ENCODE measurements around the gene CHMP2B. TPM values are rescaled to one million over a fixed set of nuclear protein-coding genes. Genes with fewer than 3 reads are reported as not detected.
"Not testable (repeated sequence)": the region's sequence is repeated elsewhere in the genome, so short reads cannot be mapped to it uniquely, and the experiment has no call there.

Gene CHMP2B
- total and polyA plus RNA-seq, 2 donors (not counting 1 experiment from before 2014, with no cell fraction given), result 20.6 to 46.2 TPM

DNA sequence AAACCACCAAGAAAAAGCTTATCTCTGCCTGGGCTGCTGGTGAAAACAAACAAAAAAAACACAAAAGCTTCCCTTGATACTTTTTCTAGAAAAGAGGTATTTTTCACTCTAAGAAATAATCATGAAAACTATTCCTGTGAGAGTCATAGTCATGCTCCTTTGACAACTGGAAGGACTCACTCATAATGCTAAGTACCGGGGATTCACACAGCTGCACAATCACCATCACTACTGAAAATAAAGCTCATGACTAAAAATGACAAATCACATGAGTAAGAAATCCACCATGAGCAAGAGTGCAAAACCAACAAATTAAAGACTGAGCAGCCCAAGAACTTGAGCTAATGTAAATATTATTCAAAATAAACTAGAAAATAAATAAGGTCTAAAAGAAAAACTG lies 59.9 kb downstream of the CHMP2B start:
- Histone ChIP-seq H3K27ac (ENCODE audit: insufficient read depth, low read length) (no peak overlapping the region), H3K27me3 (ENCODE audit: control insufficient read depth, insufficient read depth, low read length) (no peaks in the 10 kb centered on the region), H3K4me3 (replicated peaks in 1 of 4; ENCODE audit: control extremely low read depth in 1 of 4, insufficient read depth in 1 of 4, low read depth in 3 of 4, low read length in 4 of 4) (no peak overlapping the region), H3K9ac (ENCODE audit: insufficient read depth, low read length) (no peak overlapping the region), H3K79me2 (ENCODE audit: control insufficient read depth, insufficient read depth, low read length) (no peaks in the 10 kb centered on the region), H3K36me3 (ENCODE audit: control insufficient read depth, insufficient read depth, low read length) (no peaks in the 10 kb centered on the region), H2AFZ (ENCODE audit: low read length) (no peak overlapping the region), H3K4me2 (ENCODE audit: extremely low read depth, insufficient read depth, low read length) (no peak overlapping the region), H3K4me1 (ENCODE audit: control insufficient read depth, extremely low read depth, insufficient read depth, low read length) (no peaks in the 10 kb centered on the region), H4K20me1 (ENCODE audit: control insufficient read depth, extremely low read depth, insufficient read depth, low read length) (no peaks in the 10 kb centered on the region), H3K9me3 (ENCODE audit: control insufficient read depth, insufficient read depth, low read depth, low read length) (no peaks in the 10 kb centered on the region)
- TF ChIP-seq EZH2 (IDR thresholded peaks at IDR 0.05; ENCODE audit: low read length, missing control alignments), result no peak
- TF ChIP-seq, protein P1, sequence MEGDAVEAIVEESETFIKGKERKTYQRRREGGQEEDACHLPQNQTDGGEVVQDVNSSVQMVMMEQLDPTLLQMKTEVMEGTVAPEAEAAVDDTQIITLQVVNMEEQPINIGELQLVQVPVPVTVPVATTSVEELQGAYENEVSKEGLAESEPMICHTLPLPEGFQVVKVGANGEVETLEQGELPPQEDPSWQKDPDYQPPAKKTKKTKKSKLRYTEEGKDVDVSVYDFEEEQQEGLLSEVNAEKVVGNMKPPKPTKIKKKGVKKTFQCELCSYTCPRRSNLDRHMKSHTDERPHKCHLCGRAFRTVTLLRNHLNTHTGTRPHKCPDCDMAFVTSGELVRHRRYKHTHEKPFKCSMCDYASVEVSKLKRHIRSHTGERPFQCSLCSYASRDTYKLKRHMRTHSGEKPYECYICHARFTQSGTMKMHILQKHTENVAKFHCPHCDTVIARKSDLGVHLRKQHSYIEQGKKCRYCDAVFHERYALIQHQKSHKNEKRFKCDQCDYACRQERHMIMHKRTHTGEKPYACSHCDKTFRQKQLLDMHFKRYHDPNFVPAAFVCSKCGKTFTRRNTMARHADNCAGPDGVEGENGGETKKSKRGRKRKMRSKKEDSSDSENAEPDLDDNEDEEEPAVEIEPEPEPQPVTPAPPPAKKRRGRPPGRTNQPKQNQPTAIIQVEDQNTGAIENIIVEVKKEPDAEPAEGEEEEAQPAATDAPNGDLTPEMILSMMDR (conservative IDR thresholded peaks at IDR 0.05 in 1 of 2, IDR thresholded peaks at IDR 0.05 in 1 of 2; ENCODE audit: low read depth in 1 of 2, low read length in 2 of 2), result no peak
- peak; percentile 18 to 44 for DNase-seq (ENCODE audit: low read depth in 2 of 2)

GRCh38 chr3:87288446-87288845 lies 61.3 kb downstream of the CHMP2B start:
- no peak for DNase-seq (ENCODE audit: low read depth in 2 of 2)
- no peak overlapping the region for H3K9ac ChIP-seq (ENCODE audit: insufficient read depth, low read length)
- no peaks in the 10 kb centered on the region for H3K27me3 ChIP-seq (ENCODE audit: control insufficient read depth, insufficient read depth, low read length)
- no peaks in the 10 kb centered on the region for H4K20me1 ChIP-seq (ENCODE audit: control insufficient read depth, extremely low read depth, insufficient read depth, low read length)
- no peak overlapping the region for H2AFZ ChIP-seq (ENCODE audit: low read length)
- H3K79me2 ChIP-seq (ENCODE audit: control insufficient read depth, insufficient read depth, low read length), result no peaks in the 10 kb centered on the region
- no peaks in the 10 kb centered on the region for H3K4me1 ChIP-seq (ENCODE audit: control insufficient read depth, extremely low read depth, insufficient read depth, low read length)
- no peaks in the 10 kb centered on the region for H3K9me3 ChIP-seq (ENCODE audit: control insufficient read depth, insufficient read depth, low read depth, low read length)
- no peaks in the 10 kb centered on the region for H3K36me3 ChIP-seq (ENCODE audit: control insufficient read depth, insufficient read depth, low read length)
- no peak for TF ChIP-seq EZH2 (IDR thresholded peaks at IDR 0.05; ENCODE audit: low read length, missing control alignments)
- TF ChIP-seq, protein P1 (conservative IDR thresholded peaks at IDR 0.05 in 1 of 2, IDR thresholded peaks at IDR 0.05 in 1 of 2; ENCODE audit: low read depth in 1 of 2, low read length in 2 of 2), result no peak
- H3K27ac ChIP-seq (ENCODE audit: insufficient read depth, low read length), result no peak overlapping the region
- H3K4me2 ChIP-seq (ENCODE audit: extremely low read depth, insufficient read depth, low read length), result no peak overlapping the region
- no peak overlapping the region for H3K4me3 ChIP-seq (replicated peaks in 1 of 4; ENCODE audit: control extremely low read depth in 1 of 4, insufficient read depth in 1 of 4, low read depth in 3 of 4, low read length in 4 of 4)

GRCh38 chr3:87298111-87298718 lies 71.1 kb downstream of the CHMP2B start:
- Histone ChIP-seq H3K27ac (ENCODE audit: insufficient read depth, low read length) (no peak overlapping the region), H3K27me3 (ENCODE audit: control insufficient read depth, insufficient read depth, low read length) (no peaks in the 10 kb centered on the region), H4K20me1 (ENCODE audit: control insufficient read depth, extremely low read depth, insufficient read depth, low read length) (no peaks in the 10 kb centered on the region), H3K79me2 (ENCODE audit: control insufficient read depth, insufficient read depth, low read length) (no peaks in the 10 kb centered on the region), H3K4me3 (replicated peaks in 1 of 4; ENCODE audit: control extremely low read depth in 1 of 4, insufficient read depth in 1 of 4, low read depth in 3 of 4, low read length in 4 of 4) (no peak overlapping the region), H3K9ac (ENCODE audit: insufficient read depth, low read length) (no peak overlapping the region), H3K4me2 (ENCODE audit: extremely low read depth, insufficient read depth, low read length) (no peak overlapping the region), H3K36me3 (ENCODE audit: control insufficient read depth, insufficient read depth, low read length) (no peaks in the 10 kb centered on the region), H3K9me3 (ENCODE audit: control insufficient read depth, insufficient read depth, low read depth, low read length) (no peaks in the 10 kb centered on the region), H3K4me1 (ENCODE audit: control insufficient read depth, extremely low read depth, insufficient read depth, low read length) (no peaks in the 10 kb centered on the region), H2AFZ (ENCODE audit: low read length) (no peak overlapping the region)
- no peak for TF ChIP-seq EZH2 (IDR thresholded peaks at IDR 0.05; ENCODE audit: low read length, missing control alignments)
- TF ChIP-seq, protein P1 (conservative IDR thresholded peaks at IDR 0.05 in 1 of 2, IDR thresholded peaks at IDR 0.05 in 1 of 2; ENCODE audit: low read depth in 1 of 2, low read length in 2 of 2), result peak; percentile 57 to 65
- peak; percentile 24 to 54 for DNase-seq (ENCODE audit: low read depth in 2 of 2)

DNA sequence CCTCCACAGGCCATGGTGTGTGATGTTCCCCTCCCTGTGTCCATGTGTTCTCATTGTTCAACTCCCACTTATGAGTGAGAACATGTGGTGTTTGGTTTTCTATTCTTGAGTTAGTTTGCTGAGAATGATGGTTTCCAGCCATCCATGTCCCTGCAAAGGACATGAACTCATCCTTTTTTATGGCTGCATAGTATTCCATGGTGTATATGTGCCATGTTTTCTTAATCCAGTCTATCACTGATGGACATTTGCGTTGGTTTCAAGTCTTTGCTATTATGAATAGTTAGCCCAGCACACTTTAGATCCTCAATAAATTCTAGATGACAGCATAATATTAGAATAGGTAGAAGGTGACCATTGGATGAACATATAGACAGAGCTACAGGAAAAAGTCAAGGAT lies 77.9 kb downstream of the CHMP2B start:
- not testable (repeated sequence) for H4K20me1 ChIP-seq (ENCODE audit: control insufficient read depth, extremely low read depth, insufficient read depth, low read length); H3K9ac ChIP-seq (ENCODE audit: insufficient read depth, low read length); H3K4me3 ChIP-seq (replicated peaks in 1 of 4; ENCODE audit: control extremely low read depth in 1 of 4, insufficient read depth in 1 of 4, low read depth in 3 of 4, low read length in 4 of 4); H3K27ac ChIP-seq (ENCODE audit: insufficient read depth, low read length); H2AFZ ChIP-seq (ENCODE audit: low read length); DNase-seq (ENCODE audit: low read depth in 2 of 2); H3K36me3 ChIP-seq (ENCODE audit: control insufficient read depth, insufficient read depth, low read length); H3K4me1 ChIP-seq (ENCODE audit: control insufficient read depth, extremely low read depth, insufficient read depth, low read length); H3K27me3 ChIP-seq (ENCODE audit: control insufficient read depth, insufficient read depth, low read length); H3K9me3 ChIP-seq (ENCODE audit: control insufficient read depth, insufficient read depth, low read depth, low read length); H3K4me2 ChIP-seq (ENCODE audit: extremely low read depth, insufficient read depth, low read length); H3K79me2 ChIP-seq (ENCODE audit: control insufficient read depth, insufficient read depth, low read length)
